ENCODE data around the gene ANAPC15.

Gene ANAPC15

GRCh38 chr11:72129381-72129780 is 16.9 kb upstream of the ANAPC15 start:
- DNase-seq: no peak

- no peak for DNase-seq
Measured at GRCh38 chr11:72127923-72128322, 15.4 kb upstream of the ANAPC15 start.

- DNase-seq: no peak
Measured at GRCh38 chr11:72125956-72126355, 13.5 kb upstream of the ANAPC15 start.

GRCh38 chr11:72124046-72124445 is 11.6 kb upstream of the ANAPC15 start:
- no peak for DNase-seq

GRCh38 chr11:72123117-72123653 is 10.7 kb upstream of the ANAPC15 start:
- no peak for DNase-seq

GRCh38 chr11:72122607-72123006 is 10.1 kb upstream of the ANAPC15 start:
- DNase-seq: no peak

GRCh38 chr11:72120930-72121329 is 8.4 kb upstream of the ANAPC15 start:
- DNase-seq: no peak

- DNase-seq: peak; percentile 15
Measured at GRCh38 chr11:72119198-72119597, 6.7 kb upstream of the ANAPC15 start.

- no peak for DNase-seq
Measured at GRCh38 chr11:72116019-72116755, 3.7 kb upstream of the ANAPC15 start.

- no peak for DNase-seq
Measured at GRCh38 chr11:72114570-72114969, 2.1 kb upstream of the ANAPC15 start.

- peak; percentile 13 for DNase-seq
Measured at GRCh38 chr11:72112978-72113808, 698 bp upstream of the ANAPC15 start.

GRCh38 chr11:72111300-72112142 is 974 bp downstream of the ANAPC15 start:
- DNase-seq: peak; percentile 12

GRCh38 chr11:72105888-72106287 is 6.6 kb downstream of the ANAPC15 start, which contains the start of gene TOMT:
TSS of gene TOMT (plus strand) at chr11:72105924. CDS start at chr11:72105952, 28 bp downstream.
- no peak for DNase-seq

- peak; percentile 21 for DNase-seq
Measured at GRCh38 chr11:72103754-72104167, 8.7 kb downstream of the ANAPC15 start.

- DNase-seq: peak; percentile 95
Measured at GRCh38 chr11:72102946-72103753, 9.3 kb downstream of the ANAPC15 start, which contains the start of gene LAMTOR1. TSS of gene LAMTOR1 (minus strand) at chr11:72103297. CDS start at chr11:72103224, 73 bp downstream.

- DNase-seq: no peak
Measured at GRCh38 chr11:72102631-72102945, 9.9 kb downstream of the ANAPC15 start.

GRCh38 chr11:72102162-72102561 is 10.3 kb downstream of the ANAPC15 start:
- DNase-seq: no peak

- no peak for DNase-seq
Measured at GRCh38 chr11:72100462-72100861, 12.0 kb downstream of the ANAPC15 start.

- no peak for DNase-seq
Measured at GRCh38 chr11:72100009-72100408, 12.5 kb downstream of the ANAPC15 start.

- DNase-seq: no peak
Measured at GRCh38 chr11:72098741-72099140, 13.8 kb downstream of the ANAPC15 start.

- peak; percentile 49 for DNase-seq
Measured at GRCh38 chr11:72091292-72091691, 21.2 kb downstream of the ANAPC15 start.

Measured in right kidney (tissue), 1 donor.